ENCODE results near the gene CACNG8.
A peak's percentile ranks its signal among the peaks of the same experiment; 100 is the strongest.

The CACNG8 gene

DNA sequence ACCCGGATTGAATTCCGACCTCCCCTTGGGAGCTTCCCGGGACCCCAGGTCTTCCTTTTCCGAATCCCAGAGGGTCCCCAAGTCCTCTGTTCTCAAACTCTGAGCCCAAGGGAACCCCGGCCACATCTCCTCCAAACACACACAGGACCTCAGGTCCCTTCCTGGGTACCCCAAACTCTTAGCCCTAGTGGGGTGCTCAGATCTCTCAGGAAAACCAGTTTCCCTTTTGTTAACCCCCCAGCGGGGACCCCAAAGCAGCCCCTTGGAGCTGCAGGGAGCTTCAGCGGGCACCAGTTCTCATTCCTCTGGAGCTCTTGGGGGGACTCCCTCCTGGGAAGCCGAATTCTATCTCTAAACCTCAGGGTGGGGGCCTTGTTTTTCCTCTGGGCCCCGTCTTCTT, 29.5 kb downstream of the CACNG8 start:
- no peak for DNase-seq (ENCODE audit: extremely low read depth in 1 of 2, low read depth in 1 of 2)

GRCh38 chr19:53992815-53993214, 30.1 kb downstream of the CACNG8 start:
- no peak for DNase-seq (ENCODE audit: extremely low read depth in 1 of 2, low read depth in 1 of 2)

- no peak for DNase-seq (ENCODE audit: extremely low read depth in 1 of 2, low read depth in 1 of 2)
Measured at GRCh38 chr19:53993448-53993847, 30.7 kb downstream of the CACNG8 start.

DNA sequence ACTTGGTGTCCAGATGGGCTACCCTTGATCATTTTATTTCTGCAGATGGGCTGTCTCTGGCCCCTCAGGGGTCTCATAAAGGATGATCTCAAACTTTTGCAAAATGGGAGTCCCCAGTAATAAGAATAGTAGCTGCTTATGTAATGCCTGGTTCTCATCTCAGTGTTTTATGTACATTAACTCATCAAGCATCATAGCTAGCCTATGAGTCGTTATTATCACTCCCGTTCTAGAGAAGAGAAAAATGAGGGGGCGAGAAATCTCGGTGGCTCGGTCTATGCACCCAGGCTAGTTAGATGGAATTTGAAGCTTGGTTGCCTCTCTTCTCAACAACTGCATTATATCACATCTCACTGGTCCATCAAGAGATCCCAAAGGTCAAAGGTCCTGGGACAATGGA, 32.1 kb downstream of the CACNG8 start:
- DNase-seq (ENCODE audit: extremely low read depth in 1 of 2, low read depth in 1 of 2): no peak

DNA sequence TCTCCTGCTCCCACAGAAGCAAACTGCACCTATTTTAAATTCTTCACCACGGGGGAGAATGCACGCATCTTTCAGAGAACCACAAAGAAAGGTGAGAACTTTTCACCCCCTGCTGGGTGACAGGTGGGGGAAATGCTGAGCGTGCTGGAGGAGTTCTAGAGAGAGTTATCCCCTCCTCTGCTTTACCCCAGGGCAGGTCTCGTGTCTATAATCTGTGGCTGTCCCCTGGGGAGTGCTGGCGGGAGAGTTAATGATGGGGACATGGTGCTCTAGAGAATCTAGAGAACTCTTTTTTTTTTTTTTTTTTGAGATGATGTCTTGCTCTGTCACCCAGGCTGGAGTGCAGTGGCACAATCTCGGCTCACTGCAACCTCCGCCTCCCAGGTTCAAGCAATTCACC, 35.5 kb downstream of the CACNG8 start:
- DNase-seq (ENCODE audit: extremely low read depth in 1 of 2, low read depth in 1 of 2): no peak

DNA sequence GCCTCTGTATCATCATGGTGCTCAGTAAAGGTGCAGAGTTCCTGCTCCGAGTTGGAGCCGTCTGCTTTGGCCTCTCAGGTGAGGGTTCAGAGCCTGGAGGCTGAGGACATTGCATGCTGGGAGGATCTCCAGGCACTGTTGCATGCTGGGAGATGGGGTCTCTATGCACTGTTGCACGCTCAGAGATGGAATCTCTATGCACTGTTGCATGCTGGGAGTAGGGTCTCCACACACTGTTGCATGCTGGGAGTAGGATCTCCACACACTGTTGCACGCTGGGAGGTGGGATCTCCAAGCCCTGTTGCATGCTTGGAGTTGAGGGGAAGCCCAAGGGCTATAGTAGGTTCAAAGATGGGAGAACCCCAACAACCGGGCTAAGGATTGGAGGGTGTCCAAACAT, 37.0 kb downstream of the CACNG8 start:
- no peak for DNase-seq (ENCODE audit: extremely low read depth in 1 of 2, low read depth in 1 of 2)

DNA sequence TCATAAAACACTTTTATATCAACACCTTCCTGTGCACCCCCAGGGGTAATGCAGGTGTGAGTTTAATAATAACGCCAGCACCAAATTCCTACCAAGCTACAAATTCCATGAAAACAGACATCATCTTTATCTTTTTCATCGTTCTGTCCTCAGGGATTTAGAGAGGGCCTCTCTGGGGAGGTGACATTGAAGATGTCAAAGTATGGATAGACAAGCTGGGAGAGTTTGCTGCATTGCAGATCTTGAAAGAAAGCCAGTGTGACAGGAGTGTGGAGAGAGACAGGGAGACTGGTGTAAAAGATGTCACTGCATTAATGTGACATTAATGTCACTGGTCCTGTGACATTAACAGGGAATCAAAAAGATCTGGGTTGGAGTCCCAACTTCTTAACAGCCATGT, 38.8 kb downstream of the CACNG8 start:
- DNase-seq (ENCODE audit: extremely low read depth in 1 of 2, low read depth in 1 of 2): no peak

DNA sequence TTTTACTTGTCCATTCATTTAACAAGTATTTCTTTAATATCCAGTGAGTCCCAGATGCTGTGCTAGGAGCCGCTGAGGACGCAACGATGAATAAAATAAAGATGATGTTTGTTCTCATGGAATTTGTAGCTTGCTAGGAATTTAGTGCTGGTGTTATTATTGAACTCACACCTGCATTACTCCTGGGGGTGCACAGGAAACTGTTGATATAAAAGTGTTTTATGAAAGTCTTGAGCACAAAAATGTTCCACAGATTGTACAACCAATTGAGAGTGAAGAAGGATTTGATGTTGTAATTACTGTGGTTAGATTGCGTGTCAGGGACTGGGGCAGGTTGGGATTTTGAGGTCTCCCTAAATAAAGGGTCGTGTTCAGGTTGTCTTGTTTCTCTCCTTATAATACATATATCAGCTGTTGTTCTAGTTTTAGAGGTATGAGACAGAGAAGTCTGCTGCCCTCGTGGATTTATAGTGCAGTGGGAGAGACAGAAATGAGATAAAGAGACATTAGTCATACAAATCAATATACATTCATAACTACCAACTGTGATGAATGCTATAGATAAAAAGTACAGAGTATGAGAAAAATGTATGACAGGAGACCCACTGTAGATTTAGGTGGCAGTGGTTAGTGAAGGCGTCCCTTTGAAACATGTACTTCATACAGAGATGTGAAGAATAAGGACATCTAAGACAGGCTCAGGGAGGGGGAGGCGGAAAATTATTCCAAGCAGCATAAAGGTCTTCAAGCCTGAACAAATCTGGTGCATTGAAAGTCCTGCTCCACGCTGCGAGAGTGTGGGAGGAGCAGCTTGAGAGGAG, 40.0 kb downstream of the CACNG8 start:
- no peak for DNase-seq (ENCODE audit: extremely low read depth in 1 of 2, low read depth in 1 of 2)

DNA sequence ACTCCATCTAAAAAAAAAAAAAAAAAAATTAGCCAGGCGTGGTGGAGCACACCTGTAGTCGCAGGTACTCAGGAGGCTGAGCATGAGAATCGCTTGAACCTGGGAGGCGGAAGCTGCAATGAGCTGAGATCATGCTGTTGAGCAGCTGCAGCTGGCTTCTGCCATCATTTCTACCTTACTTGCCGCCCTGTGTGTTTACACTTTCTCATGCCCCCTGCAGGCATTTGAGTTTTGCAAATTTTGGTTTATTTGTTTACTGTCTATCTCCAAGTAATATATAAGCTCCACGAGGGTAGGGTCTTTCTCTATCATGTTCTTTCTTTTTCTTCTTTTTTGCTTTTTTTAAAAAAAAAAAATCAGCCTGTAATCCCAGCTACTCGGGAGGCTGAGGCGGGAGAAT, 46.7 kb downstream of the CACNG8 start:
- DNase-seq (ENCODE audit: extremely low read depth in 1 of 2, low read depth in 1 of 2): no peak

DNA sequence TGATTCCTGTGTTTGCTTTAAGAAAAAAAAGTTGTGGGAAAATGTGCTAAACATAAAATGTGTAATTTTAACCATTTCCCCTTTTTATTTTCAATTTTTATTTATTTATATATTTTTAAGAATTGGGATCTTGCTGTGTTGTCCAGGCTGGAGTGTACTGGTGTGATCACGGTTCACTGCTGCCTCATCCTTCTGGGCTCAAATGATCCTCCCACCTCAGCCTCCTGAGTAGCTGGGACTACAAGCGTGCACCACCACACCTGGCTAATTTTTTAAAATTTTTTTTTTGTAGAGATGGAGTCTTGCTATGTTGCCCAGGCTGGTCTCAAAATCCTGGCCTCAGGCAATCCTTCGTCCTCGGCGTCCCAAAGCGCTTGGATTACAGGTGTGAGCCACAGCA, 47.7 kb downstream of the CACNG8 start:
- DNase-seq (ENCODE audit: extremely low read depth in 1 of 2, low read depth in 1 of 2): no peak

DNA sequence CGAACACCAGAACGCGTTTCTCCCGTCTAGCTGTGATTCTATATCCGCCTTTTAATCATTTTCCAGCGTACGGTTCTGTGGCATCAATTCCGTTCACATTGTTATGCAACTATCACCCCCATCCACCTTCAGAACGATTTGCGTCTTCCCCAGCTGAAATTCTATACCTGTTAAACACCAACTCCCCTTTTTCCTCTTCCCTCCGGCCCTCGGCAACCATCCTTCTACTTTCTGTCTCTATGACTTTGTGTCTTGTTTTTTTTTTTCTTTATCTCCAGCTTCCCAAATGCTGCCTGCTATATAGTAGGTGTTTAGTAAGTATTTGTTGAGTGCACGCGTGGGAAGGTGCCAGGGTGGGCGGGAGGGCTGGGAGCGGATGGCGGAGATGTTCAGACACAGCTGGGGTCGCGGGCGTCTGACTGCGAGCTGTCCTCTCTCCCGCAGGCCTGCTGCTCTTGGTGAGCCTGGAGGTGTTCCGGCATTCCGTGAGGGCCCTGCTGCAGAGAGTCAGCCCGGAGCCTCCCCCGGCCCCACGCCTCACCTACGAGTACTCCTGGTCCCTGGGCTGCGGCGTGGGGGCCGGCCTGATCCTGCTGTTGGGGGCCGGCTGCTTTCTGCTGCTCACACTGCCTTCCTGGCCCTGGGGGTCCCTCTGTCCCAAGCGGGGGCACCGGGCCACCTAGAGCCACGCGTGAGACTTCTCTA, 48.9 kb downstream of the CACNG8 start:
- DNase-seq (ENCODE audit: extremely low read depth in 1 of 2, low read depth in 1 of 2): no peak

GRCh38 chr19:54013866-54014265, 51.1 kb downstream of the CACNG8 start:
- DNase-seq (ENCODE audit: extremely low read depth in 1 of 2, low read depth in 1 of 2): no peak

- no peak for DNase-seq (ENCODE audit: extremely low read depth in 1 of 2, low read depth in 1 of 2)
Measured at GRCh38 chr19:54014920-54015560, 52.3 kb downstream of the CACNG8 start.

- no peak for DNase-seq (ENCODE audit: extremely low read depth in 1 of 2, low read depth in 1 of 2)
Measured at GRCh38 chr19:54017261-54017660, 54.5 kb downstream of the CACNG8 start.

DNA sequence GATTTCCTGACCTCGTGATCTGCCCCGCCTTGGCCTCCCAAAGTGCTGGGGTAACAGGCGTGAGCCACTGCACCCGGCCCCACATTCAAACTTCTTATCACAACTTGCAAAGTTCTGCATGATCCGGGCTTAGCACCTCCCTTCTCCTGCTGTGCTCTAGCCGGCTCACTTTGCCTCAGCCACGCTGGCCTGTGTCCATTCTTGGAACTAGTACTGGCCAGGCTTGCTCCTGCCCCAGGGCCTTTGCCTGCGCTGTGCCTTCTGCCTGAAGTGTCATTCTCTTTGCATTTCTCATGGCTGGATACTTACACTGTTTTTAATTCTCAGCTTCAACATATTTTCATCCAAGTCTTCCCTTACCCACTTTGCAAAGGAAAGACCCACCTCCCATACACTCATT, 58.6 kb downstream of the CACNG8 start:
- no peak for DNase-seq (ENCODE audit: extremely low read depth in 1 of 2, low read depth in 1 of 2)

- DNase-seq (ENCODE audit: extremely low read depth in 1 of 2, low read depth in 1 of 2): no peak
Measured at GRCh38 chr19:54021932-54022331, 59.2 kb downstream of the CACNG8 start.

DNA sequence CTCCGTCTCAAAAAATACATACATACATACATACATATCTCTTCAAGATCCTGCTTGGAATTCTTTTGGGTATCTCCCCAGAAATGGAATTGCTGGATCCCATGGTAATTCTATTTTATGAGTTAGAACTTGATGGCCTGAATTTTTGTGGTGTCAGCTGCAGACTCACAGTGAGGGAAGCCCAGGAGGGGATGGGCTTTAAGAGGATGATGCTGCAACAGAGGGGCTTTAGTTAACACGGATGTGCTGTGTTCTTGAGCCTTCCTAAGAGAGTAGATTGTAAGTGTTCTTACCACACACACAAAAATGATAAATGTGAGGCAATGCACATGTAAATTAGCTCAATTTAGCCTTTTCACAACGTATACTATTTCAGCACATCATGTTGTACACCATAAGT, 60.5 kb downstream of the CACNG8 start:
- no peak for DNase-seq (ENCODE audit: extremely low read depth in 1 of 2, low read depth in 1 of 2)

GRCh38 chr19:54024660-54025059, 61.9 kb downstream of the CACNG8 start:
- DNase-seq (ENCODE audit: extremely low read depth in 1 of 2, low read depth in 1 of 2): no peak

DNA sequence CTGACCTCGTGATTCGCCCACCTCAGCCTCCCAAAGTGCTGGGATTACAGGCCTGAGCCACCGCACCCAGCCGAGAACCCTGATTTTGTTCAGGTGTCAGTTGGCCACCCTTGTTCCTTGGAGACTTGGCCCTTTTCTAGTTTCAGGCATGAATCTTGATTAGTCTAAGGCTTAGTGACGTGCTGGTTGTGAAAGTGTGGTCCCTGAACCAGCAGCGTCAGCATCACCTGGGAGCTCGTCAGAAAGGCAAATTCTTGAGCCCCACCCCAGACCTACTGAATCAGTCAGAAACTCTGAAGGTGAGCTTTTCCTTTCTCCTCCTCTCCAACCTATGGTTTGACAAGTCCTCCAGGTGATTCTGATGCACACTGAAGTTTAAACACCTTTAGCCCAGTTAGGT, 63.9 kb downstream of the CACNG8 start:
- DNase-seq (ENCODE audit: extremely low read depth in 1 of 2, low read depth in 1 of 2): no peak

GRCh38 chr19:54029301-54029700, 66.6 kb downstream of the CACNG8 start:
- DNase-seq (ENCODE audit: extremely low read depth in 1 of 2, low read depth in 1 of 2): no peak

GRCh38 chr19:54029930-54030490, 67.3 kb downstream of the CACNG8 start:
- peak; percentile 6 to 16 for DNase-seq (ENCODE audit: extremely low read depth in 1 of 2, low read depth in 1 of 2)
